H9 (cell line): ENCODE data around the gene GAL3ST1. TPM values are rescaled to one million over a fixed set of nuclear protein-coding genes. Genes with fewer than 3 reads are reported as not detected.

Source experiments
- DNase-seq: peaks from one replicate; pipeline ENCODE4 v3.0.0-alpha.2; 2017
- H2AFZ ChIP-seq: one replicate; pipeline ENCODE4 v1.6.1; 2013; ENCODE audit warnings: mild to moderate bottlenecking, low read length, control low read depth, moderate library complexity
- H2AK5ac ChIP-seq: 2 replicates; pipeline ENCODE4 v1.6.1; 2013; ENCODE audit warnings: low read length, control low read depth, mixed read lengths; ENCODE audit not compliant: insufficient read length
- H2BK120ac ChIP-seq: one replicate; pipeline ENCODE4 v1.6.1; 2013; ENCODE audit warnings: low read depth, mild to moderate bottlenecking, low read length, control low read depth, inconsistent platforms; ENCODE audit not compliant: poor library complexity, severe bottlenecking
- H2BK12ac ChIP-seq: 2 replicates; pipeline ENCODE4 v1.6.1; 2013; ENCODE audit warnings: low read length, control low read depth, mixed read lengths, low read depth; ENCODE audit not compliant: insufficient read length
- H2BK15ac ChIP-seq: 2 replicates; pipeline ENCODE4 v1.6.1; 2013; ENCODE audit warnings: low read depth, low read length, control low read depth
- H2BK20ac ChIP-seq: one replicate; pipeline ENCODE4 v1.6.1; 2013; ENCODE audit warnings: low read depth, mild to moderate bottlenecking, low read length, control low read depth, inconsistent platforms; ENCODE audit not compliant: poor library complexity, severe bottlenecking
- H2BK5ac ChIP-seq: 2 replicates; pipeline ENCODE4 v1.6.1; 2013; ENCODE audit warnings: low read length, control low read depth, mixed read lengths; ENCODE audit not compliant: insufficient read length
- H3K14ac ChIP-seq: 2 replicates; pipeline ENCODE4 v1.6.1; 2013; ENCODE audit warnings: low read length, control low read depth; ENCODE audit not compliant: insufficient read depth
- H3K18ac ChIP-seq: 2 replicates; pipeline ENCODE4 v1.6.1; 2013; ENCODE audit warnings: low read depth, mild to moderate bottlenecking, mixed read lengths, low read length, control low read depth; ENCODE audit not compliant: insufficient read length
- H3K23ac ChIP-seq: 2 replicates; pipeline ENCODE4 v1.6.1; 2013; ENCODE audit warnings: low read length, control low read depth, mixed read lengths, low read depth; ENCODE audit not compliant: insufficient read length
- H3K23me2 ChIP-seq: 2 replicates; pipeline ENCODE4 v1.6.1; 2013; ENCODE audit warnings: low read depth, mild to moderate bottlenecking, mixed read lengths, low read length, control low read depth; ENCODE audit not compliant: insufficient read length, poor library complexity, severe bottlenecking
- H3K27ac ChIP-seq: 2 replicates; pipeline ENCODE4 v1.5.1; 2013; ENCODE audit warnings: low read length, control low read depth, mixed read lengths, low read depth; ENCODE audit not compliant: insufficient read length
- H3K27me3 ChIP-seq: 2 replicates; pipeline ENCODE4 v1.6.1; 2013; ENCODE audit warnings: low read length, control low read depth, inconsistent platforms; ENCODE audit not compliant: insufficient read depth
- H3K4ac ChIP-seq: 2 replicates; pipeline ENCODE4 v1.6.1; 2013; ENCODE audit warnings: low read depth, mild to moderate bottlenecking, control low read depth, inconsistent platforms, low read length, moderate library complexity
- H3K4me1 ChIP-seq: 2 replicates; pipeline ENCODE4 v1.6.1; 2013; ENCODE audit warnings: low read length, control low read depth, inconsistent platforms; ENCODE audit not compliant: insufficient read depth
- H3K4me2 ChIP-seq: 2 replicates; pipeline ENCODE4 v1.6.1; 2013; ENCODE audit warnings: low read length, control low read depth, mixed read lengths; ENCODE audit not compliant: insufficient read length, insufficient read depth
- H3K56ac ChIP-seq: 2 replicates; pipeline ENCODE4 v1.6.1; 2013; ENCODE audit warnings: low read depth, mild to moderate bottlenecking, mixed read lengths, low read length, control low read depth; ENCODE audit not compliant: insufficient read length
- H3K79me1 ChIP-seq: 2 replicates; pipeline ENCODE4 v1.6.1; 2013; ENCODE audit warnings: low read depth, mild to moderate bottlenecking, moderate library complexity, low read length, control low read depth, inconsistent platforms; ENCODE audit not compliant: insufficient read depth, poor library complexity, severe bottlenecking
- H3K79me2 ChIP-seq: 2 replicates; pipeline ENCODE4 v1.6.1; 2013; ENCODE audit warnings: low read length, control low read depth, inconsistent platforms; ENCODE audit not compliant: insufficient read depth
- H3K9ac ChIP-seq: 2 replicates; pipeline ENCODE4 v1.6.1; 2013; ENCODE audit warnings: low read length, control low read depth, mixed read lengths; ENCODE audit not compliant: insufficient read length; ENCODE audit errors: extremely low read depth
- H3K9me3 ChIP-seq: one replicate; pipeline ENCODE4 v1.6.1; 2013; ENCODE audit warnings: low read depth, low read length, inconsistent platforms; ENCODE audit not compliant: control insufficient read depth
- H3T11ph ChIP-seq: one replicate; pipeline ENCODE4 v1.6.1; 2013; ENCODE audit warnings: mild to moderate bottlenecking, low read length, control low read depth, inconsistent platforms
- H4K20me1 ChIP-seq: one replicate; pipeline ENCODE4 v1.6.1; 2013; ENCODE audit not compliant: control insufficient read depth, insufficient read length, insufficient read depth
- H4K5ac ChIP-seq: 2 replicates; pipeline ENCODE4 v1.6.1; 2013; ENCODE audit warnings: low read depth, mild to moderate bottlenecking, mixed read lengths, low read length, control low read depth; ENCODE audit not compliant: insufficient read length
- H4K8ac ChIP-seq: replicated peaks from 2 replicates; pipeline ENCODE4 v1.6.1; 2013; ENCODE audit warnings: low read length, control low read depth, mixed read lengths, low read depth; ENCODE audit not compliant: insufficient read length
- H4K91ac ChIP-seq: 2 replicates; pipeline ENCODE4 v1.6.1; 2013; ENCODE audit warnings: low read depth, mild to moderate bottlenecking, moderate library complexity, mixed read lengths, low read length, control low read depth; ENCODE audit not compliant: insufficient read length
- H3K27ac Mint-ChIP-seq, 3 experiments: 2 replicates in 2 of 3; 3 replicates in 1 of 3; pipeline ENCODE4 v1.8.0; 2020 to 2021; ENCODE audit warnings: mixed read lengths in 3 of 3, mild to moderate bottlenecking in 1 of 3, moderate library complexity in 1 of 3
- H3K27me3 Mint-ChIP-seq: 2 replicates; pipeline ENCODE4 v1.8.0; 2021; ENCODE audit warnings: low read depth, mild to moderate bottlenecking, moderate library complexity, mixed read lengths
- H3K36me3 Mint-ChIP-seq, 3 experiments: 2 replicates in 2 of 3; 3 replicates in 1 of 3; pipeline ENCODE4 v1.8.0; 2020 to 2021; ENCODE audit warnings: low read depth in 3 of 3, mixed read lengths in 3 of 3; ENCODE audit not compliant: insufficient read depth in 1 of 3
- H3K4me1 Mint-ChIP-seq, 2 experiments: 2 replicates each; pipeline ENCODE4 v1.8.0; 2020; ENCODE audit warnings: mixed read lengths in 2 of 2
- H3K4me3 Mint-ChIP-seq, 2 experiments: 2 replicates in 1 of 2; 3 replicates in 1 of 2; pipeline ENCODE4 v1.8.0; 2020 to 2021; ENCODE audit warnings: mild to moderate bottlenecking in 2 of 2, mixed read lengths in 2 of 2, moderate library complexity in 1 of 2
- H3K9me3 Mint-ChIP-seq, 2 experiments: 2 replicates in 1 of 2; 3 replicates in 1 of 2; pipeline ENCODE4 v1.8.0; 2020; ENCODE audit warnings: mild to moderate bottlenecking in 2 of 2, mixed read lengths in 2 of 2, moderate library complexity in 1 of 2
- WGBS: extraction: QIAGEN DNeasy Blood & Tissue Kit; methylation state at CpG from one replicate; pipeline ENCODE4 v1.1.7; 2013; ENCODE audit warnings: missing lambda C conversion rate, low lambda C conversion rate, mixed read lengths; ENCODE audit not compliant: insufficient read length; ENCODE audit errors: extremely low coverage; 5-methylcytosine and 5-hydroxymethylcytosine counted together
- total RNA-seq: library from RNA; stranded (reverse); gene quantifications from 2 replicates; pipeline ENCODE4 v1.2.1, GENCODE V29; 2021
- TF ChIP-seq, protein P1 (sequence below): fragments of 200-600 bp; sonication (generic); conservative IDR thresholded peaks from 3 replicates; pipeline ENCODE4 v1.8.0; 2021; ENCODE audit warnings: antibody characterized with exemption, mild to moderate bottlenecking

The GAL3ST1 gene
- total RNA-seq, 1 experiment from 2014 or later: 5.1 TPM

- peak overlapping the region; percentile 82 for H3K4me2 ChIP-seq
These were observed 33.5 kb upstream of the GAL3ST1 start for GRCh38 chr22:30607939-30608338.

More at GRCh38 chr22:30607939-30608338, 33.5 kb upstream of the GAL3ST1 start:
- H3K27me3 Mint-ChIP-seq: no peaks in the 10 kb centered on the region
- Histone ChIP-seq H2AFZ (no peak overlapping the region), H4K20me1 (no peaks in the 10 kb centered on the region), H4K91ac (no peak overlapping the region), H2BK20ac (no peak overlapping the region), H3K9ac (no peak overlapping the region), H2BK15ac (no peak overlapping the region), H3K79me2 (no peaks in the 10 kb centered on the region), H3K23ac (no peak overlapping the region), H3K14ac (no peak overlapping the region), H3K18ac (no peak overlapping the region), H2BK12ac (no peak overlapping the region), H3K79me1 (peaks cover 4% of the 10 kb centered on the region), H2BK120ac (no peak overlapping the region), H3K9me3 (no peaks in the 10 kb centered on the region), H3K23me2 (peaks cover 6% of the 10 kb centered on the region), H3K27ac (no peak overlapping the region), H4K5ac (no peak overlapping the region), H3K56ac (no peak overlapping the region), H2AK5ac (no peak overlapping the region), H3K27me3 (no peaks in the 10 kb centered on the region), H3T11ph (no peak overlapping the region), H2BK5ac (no peak overlapping the region), H4K8ac (no peak overlapping the region), H3K4ac (no peak overlapping the region), H3K4me1 (0 out of 2 replicates have a peak, but pooled peaks cover 6% of the 10 kb centered on the region)
- H3K9me3 Mint-ChIP-seq: no peaks in the 10 kb centered on the region
- peak overlapping the region; percentile 77 to 85 for H3K4me3 Mint-ChIP-seq
- no peak for DNase-seq
- H3K36me3 Mint-ChIP-seq: peaks cover 16 to 36% (median 31%) of the 10 kb centered on the region in 3 experiments; a peak in 6 of 7 replicates
- peak overlapping the region in 2 of 3 experiments; percentile 95 to 97; a peak in 2 of 7 replicates for H3K27ac Mint-ChIP-seq
- H3K4me1 Mint-ChIP-seq: peaks cover 38 to 47% of the 10 kb centered on the region in 2 experiments
- TF ChIP-seq, protein P1, sequence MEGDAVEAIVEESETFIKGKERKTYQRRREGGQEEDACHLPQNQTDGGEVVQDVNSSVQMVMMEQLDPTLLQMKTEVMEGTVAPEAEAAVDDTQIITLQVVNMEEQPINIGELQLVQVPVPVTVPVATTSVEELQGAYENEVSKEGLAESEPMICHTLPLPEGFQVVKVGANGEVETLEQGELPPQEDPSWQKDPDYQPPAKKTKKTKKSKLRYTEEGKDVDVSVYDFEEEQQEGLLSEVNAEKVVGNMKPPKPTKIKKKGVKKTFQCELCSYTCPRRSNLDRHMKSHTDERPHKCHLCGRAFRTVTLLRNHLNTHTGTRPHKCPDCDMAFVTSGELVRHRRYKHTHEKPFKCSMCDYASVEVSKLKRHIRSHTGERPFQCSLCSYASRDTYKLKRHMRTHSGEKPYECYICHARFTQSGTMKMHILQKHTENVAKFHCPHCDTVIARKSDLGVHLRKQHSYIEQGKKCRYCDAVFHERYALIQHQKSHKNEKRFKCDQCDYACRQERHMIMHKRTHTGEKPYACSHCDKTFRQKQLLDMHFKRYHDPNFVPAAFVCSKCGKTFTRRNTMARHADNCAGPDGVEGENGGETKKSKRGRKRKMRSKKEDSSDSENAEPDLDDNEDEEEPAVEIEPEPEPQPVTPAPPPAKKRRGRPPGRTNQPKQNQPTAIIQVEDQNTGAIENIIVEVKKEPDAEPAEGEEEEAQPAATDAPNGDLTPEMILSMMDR: no peak
- WGBS: no CpG with 5 or more reads among the region's 7 CpGs
